Fibroblast of pulmonary artery (primary cell): ENCODE results near the gene SIGLEC6.

ENCODE experiments used
- DNase-seq: peaks from one replicate; pipeline ENCODE4 v3.0.0-alpha.2; 2010; ENCODE audit warnings: low read depth
- H3K4me3 ChIP-seq: replicated peaks from 2 replicates; pipeline ENCODE4 v1.5.1; 2011; ENCODE audit warnings: low read depth, mild to moderate bottlenecking, control low read depth, low read length, moderate library complexity
- TF ChIP-seq, protein P1 (sequence below): IDR thresholded peaks from 2 replicates; pipeline ENCODE4 v1.5.1; 2011; ENCODE audit warnings: mild to moderate bottlenecking, control low read depth, low read length, inconsistent platforms; ENCODE audit errors: missing control alignments

The SIGLEC6 gene

DNA sequence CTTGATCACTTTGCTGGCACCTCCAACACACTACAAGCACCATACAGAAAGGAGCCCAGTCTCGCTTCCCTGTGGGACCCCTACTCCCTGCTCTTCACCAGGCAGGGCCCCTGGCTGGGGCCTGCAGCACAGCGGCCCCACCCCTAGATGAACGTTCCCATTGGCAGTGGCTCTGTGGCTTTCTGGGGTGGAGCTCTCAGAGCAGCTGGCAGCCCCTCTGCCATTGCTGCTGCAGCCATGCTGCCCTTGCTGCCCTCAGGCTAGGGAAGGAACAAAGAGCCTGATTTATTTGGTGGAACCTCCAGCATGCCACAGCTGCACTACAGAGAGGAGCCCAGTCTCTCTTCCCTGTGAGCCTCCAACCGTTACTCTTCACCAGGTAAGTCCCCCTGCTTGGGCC lies 5.8 kb downstream of the SIGLEC6 start:
- no peak for DNase-seq
- H3K4me3 ChIP-seq: no peak overlapping the region
- TF ChIP-seq, protein P1, sequence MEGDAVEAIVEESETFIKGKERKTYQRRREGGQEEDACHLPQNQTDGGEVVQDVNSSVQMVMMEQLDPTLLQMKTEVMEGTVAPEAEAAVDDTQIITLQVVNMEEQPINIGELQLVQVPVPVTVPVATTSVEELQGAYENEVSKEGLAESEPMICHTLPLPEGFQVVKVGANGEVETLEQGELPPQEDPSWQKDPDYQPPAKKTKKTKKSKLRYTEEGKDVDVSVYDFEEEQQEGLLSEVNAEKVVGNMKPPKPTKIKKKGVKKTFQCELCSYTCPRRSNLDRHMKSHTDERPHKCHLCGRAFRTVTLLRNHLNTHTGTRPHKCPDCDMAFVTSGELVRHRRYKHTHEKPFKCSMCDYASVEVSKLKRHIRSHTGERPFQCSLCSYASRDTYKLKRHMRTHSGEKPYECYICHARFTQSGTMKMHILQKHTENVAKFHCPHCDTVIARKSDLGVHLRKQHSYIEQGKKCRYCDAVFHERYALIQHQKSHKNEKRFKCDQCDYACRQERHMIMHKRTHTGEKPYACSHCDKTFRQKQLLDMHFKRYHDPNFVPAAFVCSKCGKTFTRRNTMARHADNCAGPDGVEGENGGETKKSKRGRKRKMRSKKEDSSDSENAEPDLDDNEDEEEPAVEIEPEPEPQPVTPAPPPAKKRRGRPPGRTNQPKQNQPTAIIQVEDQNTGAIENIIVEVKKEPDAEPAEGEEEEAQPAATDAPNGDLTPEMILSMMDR: no peak

DNA sequence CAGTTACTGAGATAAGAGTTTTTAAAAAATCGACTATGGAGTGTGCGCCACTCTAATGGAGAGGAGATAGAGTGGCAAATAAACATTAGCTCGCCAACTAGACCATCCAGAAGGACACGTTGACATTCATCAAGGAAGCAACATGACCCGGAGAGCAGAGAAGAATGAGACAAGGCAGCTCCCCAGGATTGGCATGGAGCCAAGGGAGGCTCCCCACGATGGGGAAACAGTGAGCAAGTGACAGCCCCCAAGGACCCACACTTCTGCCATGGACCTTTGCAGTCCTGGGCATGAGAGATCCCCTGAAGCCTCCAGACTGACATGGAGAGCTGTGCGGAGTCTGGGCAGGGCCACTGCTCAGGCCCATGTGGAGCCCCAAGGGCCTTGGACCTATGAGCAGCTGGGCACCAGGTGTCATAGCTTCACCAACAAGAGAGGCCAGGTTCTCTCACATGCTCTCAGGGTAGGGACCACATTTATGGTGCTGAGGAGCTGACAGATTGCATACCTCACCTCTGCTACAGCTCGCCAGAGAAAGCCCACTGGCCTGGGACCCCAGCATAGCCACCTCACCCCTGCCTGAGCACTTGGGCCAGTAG lies 6.7 kb downstream of the SIGLEC6 start:
- TF ChIP-seq, protein P1: no peak
- no peak overlapping the region for H3K4me3 ChIP-seq
- no peak for DNase-seq

DNA sequence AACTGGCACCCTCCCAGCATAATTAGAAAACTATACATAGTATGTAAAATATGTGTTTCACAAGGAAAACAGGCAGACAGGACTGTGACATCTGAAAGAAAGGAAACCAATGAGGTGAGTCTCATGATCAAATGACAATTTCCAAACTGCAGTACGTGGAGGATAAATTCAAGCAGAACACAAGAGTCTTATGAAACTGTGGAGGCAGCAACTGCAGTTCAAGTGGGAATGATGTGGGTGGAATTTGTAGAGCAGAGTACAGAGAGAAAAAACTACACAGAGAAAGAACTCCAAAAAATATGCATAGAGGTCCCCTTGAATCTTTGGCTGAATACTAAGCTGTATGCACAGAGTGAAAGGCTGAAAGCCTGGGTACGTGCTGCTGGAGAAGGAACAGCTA lies 9.7 kb downstream of the SIGLEC6 start:
- TF ChIP-seq, protein P1: no peak
- no peak for DNase-seq
- H3K4me3 ChIP-seq: no peak overlapping the region

DNA sequence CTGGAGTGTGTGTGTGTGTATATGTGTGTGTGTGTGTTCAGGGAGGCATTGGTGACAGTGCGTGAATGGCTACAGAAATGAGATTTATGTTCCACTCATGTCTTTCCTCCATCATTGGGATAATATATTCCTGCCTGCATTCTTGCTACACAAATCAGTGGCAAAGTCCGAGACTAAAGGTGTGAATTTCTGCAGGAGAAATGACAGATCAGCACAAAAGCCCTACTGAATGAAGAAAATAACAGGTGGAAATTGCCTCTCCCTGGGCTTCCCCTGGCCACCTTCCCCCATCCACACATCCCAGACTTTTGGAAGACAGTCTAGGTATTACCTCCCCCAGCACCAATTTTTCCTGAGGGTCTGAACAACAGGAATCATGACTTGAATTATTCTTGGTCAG lies 10.1 kb downstream of the SIGLEC6 start:
- DNase-seq: no peak
- no peak overlapping the region for H3K4me3 ChIP-seq
- TF ChIP-seq, protein P1: no peak

DNA sequence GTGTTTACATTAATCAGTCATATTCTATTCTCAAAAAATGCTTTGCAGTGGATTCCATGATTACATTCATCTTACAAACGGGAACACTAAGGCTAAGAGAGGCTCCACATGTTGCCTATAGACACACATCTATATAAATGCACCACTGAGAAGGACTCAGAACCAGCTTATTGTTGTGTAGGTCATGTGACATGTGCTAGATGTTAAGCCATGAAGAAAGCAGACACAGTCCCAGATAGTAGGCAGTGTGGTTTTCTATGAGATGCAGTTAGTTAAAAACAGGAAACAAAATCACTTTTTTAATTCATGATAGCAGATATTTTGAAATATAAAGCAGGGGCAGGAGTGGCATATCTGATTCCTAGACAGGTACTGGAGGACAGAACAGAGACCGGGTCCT lies 10.7 kb downstream of the SIGLEC6 start:
- no peak for DNase-seq

DNA sequence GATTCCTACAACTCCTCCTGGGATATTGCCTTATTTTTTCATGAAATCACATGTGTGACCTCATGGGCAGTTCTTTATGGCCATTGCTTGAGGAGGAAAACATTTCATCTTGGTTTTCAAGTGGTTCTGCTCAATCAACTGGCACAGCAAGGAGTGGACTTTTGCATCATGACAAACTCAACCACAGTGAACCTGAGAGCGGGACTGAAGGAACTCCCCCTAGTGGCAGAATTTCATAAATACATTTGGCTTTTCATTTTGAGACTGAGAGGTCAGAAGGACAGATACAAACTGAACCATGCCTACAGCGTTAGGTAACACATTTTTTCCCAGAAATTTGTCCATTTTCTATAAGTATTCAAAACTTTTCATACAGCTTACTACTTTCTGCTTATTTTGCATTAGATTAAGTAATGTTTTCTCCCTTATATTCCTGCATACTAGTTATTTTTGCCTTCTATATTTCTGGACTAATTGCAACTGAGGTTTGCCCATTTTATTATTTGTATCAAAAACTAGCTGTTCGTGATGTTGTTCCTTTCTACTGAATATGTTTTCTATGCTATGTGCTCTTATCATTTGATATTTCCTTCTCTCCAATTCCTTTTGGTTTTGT lies 16.5 kb downstream of the SIGLEC6 start:
- no peak overlapping the region for H3K4me3 ChIP-seq
- TF ChIP-seq, protein P1: peak; percentile 89
- peak; percentile 69 for DNase-seq

More for the DNA sequence above, 10.7 kb downstream of the SIGLEC6 start:
- TF ChIP-seq, protein P1: no peak
- H3K4me3 ChIP-seq: no peak overlapping the region

DNA sequence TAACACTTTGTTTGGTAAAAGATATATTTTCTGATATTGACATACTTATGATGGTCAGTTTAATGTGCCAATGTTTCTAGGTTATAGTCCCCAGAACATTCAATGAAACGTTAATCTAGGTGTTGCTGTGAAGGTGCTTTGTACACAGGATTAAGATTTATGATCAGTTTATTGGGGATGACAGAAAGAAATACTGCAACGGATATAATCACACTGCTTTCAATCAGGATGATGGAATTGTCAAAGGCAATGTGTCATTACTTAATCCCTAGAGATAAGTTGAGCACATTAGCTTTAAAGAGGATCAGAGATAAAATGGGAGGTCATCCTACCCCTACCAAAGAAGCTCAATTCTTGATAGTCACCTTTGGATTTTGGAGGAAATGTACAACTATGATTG lies 17.5 kb downstream of the SIGLEC6 start:
- no peak overlapping the region for H3K4me3 ChIP-seq
- no peak for DNase-seq
- TF ChIP-seq, protein P1: no peak
